HG02938 (cell line): Measurements from ENCODE around the gene SHANK3.
"Not testable (repeated sequence)": the region's sequence is repeated elsewhere in the genome, so short reads cannot be mapped to it uniquely, and the experiment has no call there.

Experiments
- ATAC-seq: cut with Tn5 transposase; IDR thresholded peaks from one replicate; pipeline ENCODE4 v1.9.1; 2021; ENCODE audit warnings: mild to moderate bottlenecking, moderate library complexity; ENCODE audit not compliant: unreplicated experiment

SHANK3 gene

GRCh38 chr22:50643821-50644101, 28.9 kb upstream of the SHANK3 start:
- ATAC-seq = not testable (repeated sequence)

- no peak for ATAC-seq
Observed at GRCh38 chr22:50653256-50653655, 19.4 kb upstream of the SHANK3 start.

- ATAC-seq = not testable (repeated sequence)
Observed at GRCh38 chr22:50654664-50655063, 18.0 kb upstream of the SHANK3 start.

GRCh38 chr22:50656122-50657070, 16.2 kb upstream of the SHANK3 start:
- no peak for ATAC-seq

GRCh38 chr22:50657925-50658324, 14.7 kb upstream of the SHANK3 start:
- ATAC-seq = no peak

- not testable (repeated sequence) for ATAC-seq
Observed at GRCh38 chr22:50659711-50660110, 12.9 kb upstream of the SHANK3 start.

- ATAC-seq = no peak
Observed at GRCh38 chr22:50660306-50660705, 12.3 kb upstream of the SHANK3 start.

GRCh38 chr22:50665212-50665611, 7.4 kb upstream of the SHANK3 start:
- ATAC-seq = no peak

- ATAC-seq = no peak
Observed at GRCh38 chr22:50665738-50666137, 6.9 kb upstream of the SHANK3 start.

- no peak for ATAC-seq
Observed at GRCh38 chr22:50670513-50670912, 2.1 kb upstream of the SHANK3 start.

GRCh38 chr22:50670914-50671538, 1.6 kb upstream of the SHANK3 start:
- ATAC-seq = no peak

GRCh38 chr22:50671641-50672040, 982 bp upstream of the SHANK3 start:
- ATAC-seq = no peak

- no peak for ATAC-seq
Observed at GRCh38 chr22:50672041-50672440, 582 bp upstream of the SHANK3 start.

- ATAC-seq = no peak
Observed at GRCh38 chr22:50673231-50674129, 857 bp downstream of the SHANK3 start.

- ATAC-seq = no peak
Observed at GRCh38 chr22:50674130-50674500, 1.5 kb downstream of the SHANK3 start.

GRCh38 chr22:50674606-50675552, 2.3 kb downstream of the SHANK3 start:
- no peak for ATAC-seq

GRCh38 chr22:50675553-50676179, 3.0 kb downstream of the SHANK3 start:
- no peak for ATAC-seq

GRCh38 chr22:50676180-50676636, 3.6 kb downstream of the SHANK3 start:
- ATAC-seq = no peak

GRCh38 chr22:50676661-50677492, 4.3 kb downstream of the SHANK3 start:
- no peak for ATAC-seq
